ENCODE measurements around the gene SOWAHB.
"Not testable (repeated sequence)": the region's sequence is repeated elsewhere in the genome, so short reads cannot be mapped to it uniquely, and the experiment has no call there.

The SOWAHB gene

DNA sequence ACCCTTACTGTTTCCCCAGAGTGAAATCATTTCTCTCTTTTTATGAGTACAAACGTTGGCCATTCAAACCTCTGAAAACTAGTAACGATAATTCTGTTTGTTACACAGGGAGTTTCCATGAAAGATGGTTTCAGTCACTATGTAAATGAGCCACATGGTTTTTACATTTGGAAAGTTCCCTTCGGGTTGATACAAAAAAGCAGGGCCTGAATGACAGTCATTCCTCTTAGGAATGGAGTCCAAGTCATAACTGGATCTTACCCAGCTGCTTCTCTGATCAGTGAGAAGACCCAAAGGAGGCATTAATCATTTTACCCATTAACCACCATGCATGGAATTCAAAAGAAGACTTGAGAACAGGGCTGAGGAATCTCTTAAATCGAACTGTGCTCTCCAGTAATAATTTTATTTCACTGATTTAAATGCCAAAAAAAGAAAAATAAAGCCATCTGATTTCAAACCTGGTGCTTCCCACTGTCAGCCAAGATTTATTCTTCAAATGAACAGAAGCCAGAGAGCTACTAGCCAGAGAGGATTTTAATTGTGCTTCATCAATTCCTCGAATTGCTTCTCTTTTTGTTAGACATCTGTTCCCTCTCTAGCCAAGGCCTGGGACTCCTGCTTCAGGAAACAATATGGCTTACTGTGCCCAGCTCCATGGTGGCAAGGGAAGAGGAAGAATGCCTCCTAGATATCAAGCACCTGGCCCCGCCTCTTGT lies 3.2 kb downstream of the SOWAHB start:
- no peak for DNase-seq (ENCODE audit: low spot score)

DNA sequence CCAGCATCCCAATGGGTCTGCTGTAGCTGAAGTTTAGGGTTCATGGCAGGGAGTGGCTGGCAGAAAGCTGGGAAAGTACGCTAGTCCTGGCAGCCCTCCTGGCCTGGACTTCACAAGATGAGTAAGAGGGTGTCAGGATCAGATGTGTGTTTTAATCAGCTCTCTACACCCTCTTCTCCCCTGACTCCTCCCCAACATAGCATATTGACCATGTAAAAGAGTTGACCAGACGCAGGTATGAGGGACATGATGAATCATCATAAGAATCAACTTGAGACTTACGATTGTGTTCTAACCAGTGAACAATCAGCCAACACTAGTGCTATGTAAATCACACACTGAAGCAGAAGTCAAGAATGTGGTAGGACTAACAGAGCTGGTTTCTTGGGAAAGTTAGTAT lies 5.3 kb downstream of the SOWAHB start:
- no peak for DNase-seq (ENCODE audit: low spot score)

DNA sequence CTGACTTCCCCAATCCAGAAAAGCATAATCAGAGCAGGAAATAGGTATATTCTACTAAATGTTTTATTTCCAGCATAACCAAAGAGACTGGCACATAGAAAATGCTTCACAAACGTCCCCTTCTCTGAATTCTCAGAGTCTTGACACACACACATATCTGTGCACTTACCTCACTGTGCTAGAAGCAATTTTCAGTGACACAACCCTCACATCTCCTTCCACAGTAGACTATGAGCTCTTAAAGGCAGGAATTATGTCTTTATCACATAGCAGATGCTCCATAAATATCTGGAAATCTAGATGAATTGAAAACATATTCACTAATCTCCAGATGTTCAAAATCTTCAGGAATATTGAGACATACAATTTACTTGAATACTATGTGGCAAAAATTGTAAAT lies 5.9 kb downstream of the SOWAHB start:
- no peak for DNase-seq (ENCODE audit: low spot score)

DNA sequence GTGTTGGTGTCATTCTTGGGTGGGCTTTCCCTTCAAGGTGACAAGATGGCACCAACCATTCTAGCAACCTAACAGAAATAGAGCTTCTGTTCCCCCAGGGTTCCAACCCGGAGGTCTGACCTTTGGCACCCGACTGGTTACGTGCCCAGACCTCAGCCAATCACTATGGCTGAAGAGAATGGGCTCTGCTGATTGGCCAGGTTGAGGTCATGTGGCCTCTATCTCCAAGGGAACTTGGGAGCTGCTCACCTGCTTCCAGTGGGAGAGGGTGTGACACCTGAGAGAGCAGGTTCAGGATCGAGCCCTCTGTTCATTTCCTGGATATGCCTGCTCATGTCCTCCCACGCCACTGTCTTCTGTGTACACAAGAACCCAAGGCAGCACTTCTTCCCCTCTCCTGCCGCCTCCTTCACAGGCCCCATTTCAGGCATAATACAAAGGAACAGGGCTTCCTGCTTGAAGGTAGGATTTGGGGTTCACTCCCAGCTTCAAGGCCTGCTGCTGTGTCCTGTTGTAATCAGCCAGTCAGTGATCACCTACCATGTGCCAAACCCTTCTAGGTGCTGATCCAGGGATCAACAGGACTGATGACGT lies 11.0 kb downstream of the SOWAHB start:
- no peak for DNase-seq (ENCODE audit: low spot score)

DNA sequence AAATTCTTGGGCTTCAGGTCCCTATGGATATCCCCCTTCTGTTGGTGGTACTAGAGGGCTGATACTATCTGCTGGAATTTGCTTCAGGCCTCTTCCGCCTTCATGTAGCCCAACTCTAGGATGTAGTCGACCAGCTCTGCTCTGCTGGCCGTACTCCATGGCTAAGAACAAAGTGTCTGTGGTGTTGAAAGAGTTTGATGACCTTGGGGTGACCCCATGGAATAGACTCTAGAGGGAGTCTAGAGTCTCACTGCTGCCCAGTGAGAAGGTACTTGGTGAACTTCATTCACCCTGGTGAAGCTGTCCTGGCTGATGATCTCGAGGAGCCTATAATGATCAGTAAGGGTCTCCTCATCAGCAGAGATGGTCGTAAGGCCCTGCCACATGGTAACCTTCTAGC lies 11.7 kb downstream of the SOWAHB start:
- no peak for DNase-seq (ENCODE audit: low spot score)

DNA sequence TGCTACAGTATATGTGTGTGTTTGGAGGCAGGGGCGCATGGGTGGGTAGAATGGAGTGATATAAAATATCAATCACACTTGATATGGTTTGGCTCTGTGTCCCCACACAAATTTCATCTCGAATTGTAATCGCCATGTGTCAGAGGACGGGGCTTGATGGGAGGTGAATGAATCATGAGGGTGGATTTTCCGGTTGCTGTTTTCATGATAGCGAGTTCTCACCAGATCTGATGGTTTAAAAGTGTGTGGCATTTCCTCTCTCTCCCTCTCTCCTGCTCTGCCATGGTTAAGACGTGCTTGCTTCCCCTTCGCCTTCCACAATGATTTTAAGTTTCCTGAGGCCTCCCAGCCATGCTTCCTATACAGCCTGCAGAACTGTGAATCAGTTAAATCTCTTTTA lies 14.8 kb downstream of the SOWAHB start:
- peak; percentile 31 for DNase-seq (ENCODE audit: low spot score)

DNA sequence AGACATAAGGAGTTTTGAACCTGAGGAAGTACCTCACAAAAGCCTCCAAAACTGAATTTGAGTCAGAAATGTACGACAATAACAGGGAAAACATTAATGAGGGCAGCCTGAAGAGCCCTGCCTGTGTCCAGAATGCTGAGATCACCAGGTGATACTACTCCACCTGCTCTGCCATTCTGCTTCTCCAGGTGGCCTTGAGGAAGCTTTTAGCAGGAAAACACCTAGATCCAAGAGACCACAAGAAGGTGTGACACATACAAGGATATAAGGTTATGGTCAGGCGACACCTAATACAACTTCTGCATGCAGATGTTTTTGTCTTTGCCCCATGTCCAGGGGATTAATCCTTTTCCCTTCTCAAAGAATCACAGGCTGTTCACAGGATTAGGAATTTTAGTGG lies 15.3 kb downstream of the SOWAHB start:
- no peak for DNase-seq (ENCODE audit: low spot score)

DNA sequence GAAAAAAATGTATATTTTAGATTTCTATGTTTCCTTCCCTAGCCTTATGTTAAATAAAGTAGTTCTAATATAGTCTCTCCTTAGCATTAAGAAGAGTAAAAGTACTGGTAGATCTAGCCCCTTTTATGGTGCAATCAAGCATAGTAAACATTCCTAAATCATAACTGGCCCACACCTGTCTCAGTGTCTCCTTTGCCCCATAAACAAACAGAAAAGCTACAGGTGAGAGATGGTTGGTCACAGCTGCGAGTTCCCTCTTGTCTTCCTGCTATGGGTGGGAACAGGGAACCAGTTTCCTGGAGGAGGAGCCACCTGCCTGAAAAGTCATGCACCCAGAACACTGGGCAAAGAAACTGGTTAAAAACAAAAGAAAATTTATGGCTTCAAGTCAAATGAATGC lies 16.6 kb downstream of the SOWAHB start:
- no peak for DNase-seq (ENCODE audit: low spot score)

DNA sequence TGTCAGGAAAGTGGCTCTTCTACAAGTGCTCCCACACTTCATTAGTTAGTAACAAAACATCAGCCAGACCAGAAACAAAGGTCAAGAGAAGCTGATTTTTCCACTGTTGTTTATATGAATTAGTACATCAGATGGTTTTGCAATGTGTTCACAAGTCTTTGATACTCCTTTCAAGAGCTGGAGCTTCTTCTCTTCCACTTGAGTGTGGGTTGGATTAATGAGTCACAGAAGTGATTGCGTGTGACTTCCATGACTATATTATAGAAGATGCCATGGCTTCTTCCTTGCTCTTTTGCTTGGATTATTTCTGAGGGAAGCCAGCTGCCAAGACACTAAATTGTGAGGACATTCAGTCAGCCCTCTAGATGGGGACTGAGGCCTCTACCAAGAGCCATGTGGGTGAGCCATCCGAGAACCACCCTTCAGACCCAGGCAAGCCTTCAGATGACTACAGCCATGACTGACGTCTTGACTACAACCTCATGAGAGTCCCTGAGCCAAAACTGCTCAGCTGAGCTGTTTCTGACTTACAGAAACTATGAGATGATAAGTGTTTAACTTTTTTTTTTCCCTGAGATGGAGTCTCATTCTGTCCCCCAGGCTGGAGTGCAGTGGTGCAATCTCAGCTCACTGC lies 18.1 kb downstream of the SOWAHB start:
- no peak for DNase-seq (ENCODE audit: low spot score)

DNA sequence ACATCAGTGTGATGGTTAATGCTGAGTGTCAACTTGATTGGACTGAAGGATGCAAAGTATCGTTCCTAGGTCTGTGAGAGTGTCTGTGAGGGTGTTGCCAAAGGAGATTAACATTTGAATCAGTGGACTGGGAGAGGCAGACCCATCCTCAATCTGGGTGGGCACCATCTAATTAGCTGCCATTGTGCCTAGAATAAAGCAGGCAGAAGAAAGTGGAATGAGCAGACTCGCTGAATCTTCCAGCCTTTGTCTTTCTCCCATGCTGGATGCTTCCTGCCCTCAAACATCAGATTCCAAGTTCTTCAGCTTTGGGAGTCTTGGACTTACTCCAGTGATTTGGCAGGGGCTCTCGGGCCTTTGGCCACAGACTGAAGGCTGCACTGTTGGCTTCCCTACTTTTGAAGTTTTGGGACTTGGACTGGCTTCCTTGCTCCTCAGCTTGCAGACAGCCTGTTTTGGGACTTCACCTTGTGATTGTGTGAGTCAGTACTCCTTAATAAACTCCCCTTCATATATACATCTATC lies 19.2 kb downstream of the SOWAHB start:
- DNase-seq (ENCODE audit: low spot score) = not testable (repeated sequence)

DNA sequence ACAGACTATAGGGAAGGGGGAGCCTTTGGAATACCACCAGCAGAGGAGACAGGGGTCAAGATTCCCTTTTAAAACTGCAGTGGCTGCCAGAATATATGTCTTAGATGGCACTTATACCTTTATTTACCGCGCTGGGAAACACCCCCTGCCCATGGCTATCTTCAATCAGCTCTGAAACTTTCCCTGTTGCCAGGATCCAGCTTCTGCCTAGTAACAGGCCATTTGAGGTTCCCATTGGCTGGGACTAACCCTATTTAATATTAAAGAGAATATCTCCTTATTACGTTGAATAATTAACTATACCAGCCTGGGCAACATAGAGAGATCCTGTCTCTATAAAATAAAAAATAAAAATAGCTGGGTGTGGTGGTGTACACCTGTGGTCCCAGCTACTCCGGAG lies 23.8 kb downstream of the SOWAHB start:
- no peak for DNase-seq (ENCODE audit: low spot score)

DNA sequence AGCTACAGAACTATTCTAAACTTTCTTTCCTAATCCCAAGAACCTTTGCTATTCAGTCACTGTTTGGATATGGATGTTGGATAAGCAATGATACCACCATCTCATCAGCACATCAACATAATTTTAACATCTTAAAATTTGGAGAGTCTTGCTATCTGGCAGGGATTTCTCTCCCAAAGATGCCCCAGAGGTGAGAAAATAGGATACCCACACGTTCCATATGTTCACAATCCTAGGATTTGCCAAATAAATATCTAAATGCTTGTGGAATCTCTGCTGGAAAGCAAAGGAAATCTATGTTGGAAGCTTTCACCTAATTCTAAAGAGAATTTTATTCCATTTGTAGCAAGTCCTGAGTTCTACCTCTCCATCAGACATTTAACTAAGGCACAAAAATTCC lies 24.4 kb downstream of the SOWAHB start:
- DNase-seq (ENCODE audit: low spot score) = no peak

DNA sequence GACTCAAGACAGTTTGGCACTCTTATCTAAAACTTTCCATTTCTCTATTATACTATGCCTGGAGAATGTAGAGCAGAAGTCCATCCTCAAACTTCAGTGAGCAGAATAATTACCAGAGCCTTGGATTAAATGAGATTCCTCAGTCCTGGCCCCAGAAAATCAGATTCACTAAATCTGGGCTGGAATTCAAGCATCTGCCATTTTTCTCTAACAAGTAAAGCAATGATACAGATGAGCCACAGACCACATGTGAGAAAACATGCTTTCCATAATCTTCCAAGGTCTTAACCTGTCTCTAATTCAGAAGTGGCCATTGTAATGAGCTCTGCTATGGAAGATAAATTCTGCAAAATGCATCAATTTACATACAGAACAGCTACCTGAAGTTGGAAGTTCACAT lies 25.4 kb downstream of the SOWAHB start:
- no peak for DNase-seq (ENCODE audit: low spot score)

DNA sequence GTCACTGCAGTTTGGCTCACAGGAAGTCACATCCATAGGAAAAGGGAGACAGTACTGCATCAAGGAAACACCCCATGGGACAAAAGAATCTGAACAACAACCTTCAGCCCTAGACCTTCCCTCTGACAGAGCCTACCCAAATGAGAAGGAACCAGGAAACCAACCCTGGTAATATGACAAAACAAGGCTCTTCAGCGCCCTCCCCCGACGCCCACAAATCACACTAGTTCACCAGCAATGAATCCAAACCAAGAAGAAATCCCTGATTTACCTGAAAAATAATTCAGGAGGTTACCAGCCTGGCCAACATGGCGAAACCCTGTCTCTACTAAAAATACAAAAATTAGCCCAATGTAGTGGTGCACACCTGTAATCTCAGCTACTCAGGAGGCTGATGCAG lies 29.2 kb downstream of the SOWAHB start:
- not testable (repeated sequence) for DNase-seq (ENCODE audit: low spot score)

DNA sequence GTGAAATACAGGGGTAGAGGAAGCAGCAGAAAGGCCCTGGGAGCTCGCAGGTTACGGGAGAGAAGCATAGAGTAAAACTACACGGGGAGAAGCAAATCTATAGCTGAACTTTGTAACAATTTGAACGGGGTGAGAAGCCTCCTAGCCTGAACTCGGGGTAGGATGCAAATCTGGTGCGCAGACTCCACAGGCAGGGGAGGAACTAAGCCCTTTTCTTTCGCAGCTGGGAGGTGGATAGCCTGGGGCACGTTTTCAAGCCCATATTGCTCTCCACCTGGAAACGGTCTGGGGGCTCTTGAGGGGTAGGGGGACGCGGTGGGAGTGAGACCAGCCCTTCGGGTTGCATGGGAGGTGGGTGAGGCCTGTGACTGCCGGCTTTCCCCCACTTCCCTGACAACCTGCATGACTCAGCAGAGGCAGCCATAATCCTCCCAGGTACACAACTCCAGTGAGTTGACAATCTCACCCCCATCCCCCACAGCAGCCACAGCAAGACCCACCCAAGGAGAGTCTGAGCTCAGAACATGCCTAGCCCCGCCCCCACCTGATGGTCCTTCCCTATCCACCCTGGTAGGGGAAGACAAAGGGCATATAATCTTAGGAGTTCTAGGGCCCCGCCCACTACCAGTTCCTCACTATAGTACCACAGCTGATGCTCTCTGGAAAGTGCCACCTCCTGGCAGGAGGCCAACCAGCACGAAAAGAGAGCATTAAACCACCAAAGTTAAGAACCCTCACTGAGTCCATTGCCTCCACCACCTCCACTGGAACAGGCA lies 29.9 kb downstream of the SOWAHB start:
- no peak for DNase-seq (ENCODE audit: low spot score)

DNA sequence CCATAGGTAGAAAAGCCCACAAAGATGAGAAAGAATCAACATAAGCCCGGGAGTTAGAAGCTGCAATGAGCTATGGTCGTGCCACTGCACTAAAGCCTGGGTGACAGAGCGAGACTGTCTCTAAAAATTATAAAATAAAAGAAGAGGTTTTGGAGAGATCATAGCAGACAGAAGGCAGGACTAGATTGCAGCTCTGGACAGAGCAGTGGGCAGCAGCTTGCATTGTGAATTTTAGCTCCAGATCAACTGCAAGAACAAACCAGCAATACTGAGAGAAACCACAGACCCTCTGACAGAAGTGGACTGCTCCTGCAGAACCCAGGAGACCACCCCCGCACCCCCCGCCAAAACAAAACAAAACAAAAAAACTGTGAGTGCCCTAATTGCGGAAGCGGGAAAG lies 30.6 kb downstream of the SOWAHB start:
- DNase-seq (ENCODE audit: low spot score) = no peak

DNA sequence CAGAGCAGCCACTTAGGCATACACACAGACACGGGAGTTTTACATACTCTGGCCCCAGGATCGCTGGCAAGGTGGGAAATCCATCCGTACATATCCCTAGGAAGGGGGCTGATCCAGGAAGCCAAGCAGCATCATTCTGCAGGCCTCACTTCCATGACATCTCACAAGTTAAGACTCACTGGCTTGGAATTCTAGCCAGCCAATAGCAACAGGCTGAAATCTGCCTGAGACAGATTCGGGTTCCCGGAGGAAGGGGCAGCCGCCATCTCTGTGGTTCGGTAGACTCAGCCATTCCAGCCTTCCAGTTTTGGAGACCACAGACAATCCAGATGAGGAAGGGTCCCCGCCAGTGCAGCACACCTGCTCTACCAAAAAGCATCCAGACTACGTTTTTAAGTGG lies 31.3 kb downstream of the SOWAHB start:
- DNase-seq (ENCODE audit: low spot score) = no peak

DNA sequence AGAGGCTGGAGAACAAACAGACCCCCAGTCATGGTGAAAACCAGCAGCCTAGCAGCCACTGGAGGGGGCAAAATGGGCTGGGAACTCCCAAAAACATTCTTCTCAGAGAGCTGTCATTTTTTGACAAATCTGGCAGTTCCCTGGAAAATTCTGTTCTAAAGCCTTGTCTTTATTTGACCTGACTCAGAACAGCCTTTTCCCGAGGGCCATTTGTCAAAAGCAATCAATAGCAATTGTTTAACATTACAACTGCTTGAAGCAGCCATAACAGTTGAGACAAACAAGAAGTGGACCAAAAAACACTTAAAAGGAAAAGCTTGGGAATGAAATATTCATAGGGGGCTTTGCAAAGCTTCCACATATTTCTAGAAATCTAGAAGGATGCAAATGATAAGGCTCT lies 39.6 kb downstream of the SOWAHB start:
- no peak for DNase-seq (ENCODE audit: low spot score)

DNA sequence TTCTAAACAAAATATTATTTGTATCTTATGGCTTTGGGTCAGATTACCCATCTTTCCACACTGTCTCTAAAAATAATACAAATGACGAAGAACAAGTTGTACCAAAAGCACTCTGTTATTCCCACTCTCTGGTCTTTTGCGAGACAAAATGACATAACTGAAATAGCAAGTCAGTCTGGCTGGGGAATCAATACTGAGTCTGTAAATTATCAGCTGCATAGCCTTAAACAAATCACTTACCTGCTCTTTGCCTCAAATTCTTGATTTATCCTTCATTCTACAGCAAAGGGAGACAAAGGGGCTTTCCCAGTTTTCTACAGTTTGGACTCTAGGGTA lies 40.9 kb downstream of the SOWAHB start:
- DNase-seq (ENCODE audit: low spot score) = no peak

DNA sequence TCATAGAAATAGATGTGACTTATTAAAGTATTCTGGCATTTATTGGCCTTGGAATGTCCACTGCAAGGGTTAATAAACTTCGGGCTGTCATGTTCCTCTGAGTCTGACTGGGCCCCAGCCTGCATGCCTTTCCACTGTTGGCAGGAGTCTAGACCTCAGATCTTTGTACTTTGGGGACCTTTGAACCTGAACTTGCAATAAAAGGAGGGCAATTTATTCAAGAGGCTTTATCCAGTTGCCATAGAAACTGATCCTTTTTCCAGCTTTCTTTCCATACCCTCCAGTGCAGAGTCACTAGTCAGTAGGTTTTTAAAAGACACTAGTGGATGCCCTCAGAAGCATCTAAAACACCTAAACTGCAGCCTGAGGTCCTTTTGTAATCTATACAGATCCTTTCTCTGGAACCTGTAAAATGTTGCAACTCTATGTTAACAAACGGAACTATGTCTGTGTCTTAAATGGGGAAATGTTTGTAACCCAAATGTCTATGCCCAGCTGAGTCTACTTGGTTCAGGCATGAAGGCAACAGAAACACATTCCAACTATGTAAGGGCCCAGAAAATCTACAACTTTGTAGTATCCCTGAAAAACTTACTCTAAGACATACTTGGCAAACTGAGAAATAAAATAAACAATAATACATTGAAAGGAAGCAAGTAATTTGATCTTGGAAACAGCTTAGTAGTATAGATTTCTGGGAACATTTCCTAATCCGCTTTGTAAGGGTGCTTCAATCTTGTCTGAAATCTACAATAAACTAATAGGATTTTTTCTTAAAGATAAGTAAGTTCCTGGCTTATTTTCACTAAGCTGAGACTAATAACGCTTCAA lies 41.5 kb downstream of the SOWAHB start:
- no peak for DNase-seq (ENCODE audit: low spot score)

DNA sequence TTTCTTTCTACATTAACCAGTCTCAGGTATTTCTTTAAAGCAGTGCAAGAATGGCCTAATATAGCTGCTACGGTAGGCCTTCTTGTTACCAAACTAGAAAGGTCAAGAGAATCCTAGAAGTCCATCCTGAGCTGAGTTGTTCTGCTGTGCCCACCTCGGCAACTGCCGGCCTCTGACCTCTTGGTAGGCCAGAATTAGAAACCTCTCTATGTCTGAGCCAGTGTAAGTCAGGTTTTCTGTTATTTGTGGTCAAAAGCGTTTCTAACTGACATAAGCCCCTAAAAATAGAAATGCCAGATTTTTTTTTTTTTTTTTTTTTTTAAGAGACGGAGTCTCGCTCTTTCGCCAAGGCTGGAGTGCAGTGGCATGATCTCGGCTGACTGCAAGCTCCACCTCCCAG lies 43.1 kb downstream of the SOWAHB start:
- no peak for DNase-seq (ENCODE audit: low spot score)

DNA sequence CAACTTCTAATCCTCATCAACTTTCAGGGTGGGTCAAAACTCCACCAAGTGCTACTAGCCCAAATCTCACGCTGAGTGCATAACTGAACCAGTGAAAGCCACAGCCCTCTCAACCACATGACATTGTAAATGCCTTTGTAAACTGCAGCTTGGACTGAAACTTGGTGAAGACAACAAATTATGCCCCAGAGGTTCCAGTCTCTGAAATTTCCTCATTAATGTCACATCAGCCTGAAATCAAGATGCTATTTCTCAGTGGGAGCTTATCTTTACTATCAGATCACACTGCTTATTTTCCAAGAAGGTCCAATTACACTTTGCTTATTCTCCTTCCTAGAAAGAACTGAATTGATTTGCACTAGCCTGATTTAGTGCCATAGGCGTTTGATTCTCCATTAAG lies 46.6 kb downstream of the SOWAHB start:
- DNase-seq (ENCODE audit: low spot score) = no peak
